ENCODE results near the gene AHNAK2.
"Not testable (repeated sequence)": the region's sequence is repeated elsewhere in the genome, so short reads cannot be mapped to it uniquely, and the experiment has no call there.

AHNAK2 gene

DNA sequence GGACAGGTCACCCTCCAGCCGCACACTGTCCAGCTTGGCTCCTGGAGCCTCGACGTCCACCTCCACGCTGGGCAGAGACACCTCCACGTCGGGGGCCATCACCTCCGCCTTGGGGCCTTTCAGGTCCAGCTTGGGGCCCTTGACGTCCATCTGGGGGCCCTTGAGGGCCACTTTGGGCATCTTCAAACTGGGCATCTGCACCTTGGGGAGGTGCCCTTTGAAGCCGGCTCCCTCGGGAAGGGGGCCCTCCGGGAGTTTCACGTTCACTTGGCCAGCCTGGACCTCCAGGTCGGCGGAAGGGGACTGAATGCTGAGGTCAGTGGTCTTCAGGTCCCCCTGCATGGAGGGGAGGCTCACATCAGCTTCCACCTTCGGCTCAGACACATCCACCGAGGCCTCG, 28.2 kb downstream of the AHNAK2 start:
- DNase-seq, result no peak

- not testable (repeated sequence) for DNase-seq
Observed at GRCh38 chr14:104949406-104949955, 28.7 kb downstream of the AHNAK2 start.

GRCh38 chr14:104948736-104949031, 29.5 kb downstream of the AHNAK2 start:
- no peak for DNase-seq

GRCh38 chr14:104947881-104948735, 30.1 kb downstream of the AHNAK2 start:
- not testable (repeated sequence) for DNase-seq

GRCh38 chr14:104947201-104947600, 31.0 kb downstream of the AHNAK2 start:
- DNase-seq, result not testable (repeated sequence)

DNA sequence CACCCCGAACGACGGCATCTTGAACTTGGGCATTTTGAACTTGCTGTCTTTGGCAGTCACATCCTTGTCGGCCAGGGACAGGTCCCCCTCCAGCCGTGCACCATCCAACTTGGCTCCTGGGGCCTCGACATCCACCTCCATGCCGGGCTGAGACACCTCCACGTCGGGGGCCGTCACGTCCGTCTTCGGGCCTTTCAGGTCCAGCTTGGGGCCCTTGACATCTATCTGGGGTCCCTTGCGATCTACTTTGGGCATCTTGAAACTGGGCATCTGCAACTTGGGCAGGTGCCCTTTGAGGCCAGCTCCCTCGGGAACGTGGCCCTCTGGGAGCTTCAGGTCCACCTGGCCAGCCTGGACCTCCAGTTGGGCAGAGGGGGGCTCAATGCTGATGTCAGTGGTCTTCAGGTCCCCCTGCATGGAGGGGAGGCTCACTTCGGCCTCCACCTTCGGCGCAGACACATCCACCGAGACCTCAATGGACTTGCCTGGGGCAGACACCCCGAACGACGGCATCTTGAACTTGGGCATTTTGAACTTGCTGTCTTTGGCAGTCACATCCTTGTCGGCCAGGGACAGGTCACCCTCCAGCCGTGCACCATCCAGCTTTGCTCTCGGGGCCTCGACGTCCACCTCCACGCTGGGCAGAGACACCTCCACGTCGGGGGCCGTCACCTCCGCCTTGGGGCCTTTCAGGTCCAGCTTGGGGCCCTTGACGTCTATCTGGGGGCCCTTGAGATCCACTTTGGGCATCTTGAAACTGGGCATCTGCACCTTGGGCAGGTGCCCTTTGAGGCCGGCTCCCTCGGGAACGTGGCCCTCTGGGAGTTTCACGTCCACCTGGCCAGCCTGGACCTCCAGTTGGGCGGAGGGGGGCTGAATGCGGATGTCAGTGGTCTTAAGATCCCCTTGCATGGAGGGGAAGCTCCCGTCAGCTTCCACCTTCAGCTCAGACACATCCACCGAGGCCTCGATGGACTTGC, 31.9 kb downstream of the AHNAK2 start:
- not testable (repeated sequence) for DNase-seq

DNA sequence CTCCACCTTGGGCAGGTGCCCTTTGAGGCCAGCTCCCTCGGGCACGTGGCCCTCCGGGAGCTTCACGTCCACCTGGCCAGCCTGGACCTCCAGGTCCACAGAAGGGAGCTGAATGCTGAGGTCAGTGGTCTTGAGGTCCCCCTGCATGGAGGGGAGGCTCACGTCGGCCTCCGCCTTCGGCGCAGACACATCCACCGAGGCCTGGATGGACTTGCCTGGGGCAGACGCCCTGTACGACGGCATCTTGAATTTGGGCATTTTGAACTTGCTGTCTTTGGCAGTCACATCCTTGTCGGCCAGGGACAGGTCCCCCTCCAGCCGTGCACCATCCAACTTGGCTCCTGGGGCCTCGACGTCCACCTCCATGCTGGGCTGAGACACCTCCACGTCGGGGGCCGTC, 32.9 kb downstream of the AHNAK2 start:
- DNase-seq, result not testable (repeated sequence)

DNA sequence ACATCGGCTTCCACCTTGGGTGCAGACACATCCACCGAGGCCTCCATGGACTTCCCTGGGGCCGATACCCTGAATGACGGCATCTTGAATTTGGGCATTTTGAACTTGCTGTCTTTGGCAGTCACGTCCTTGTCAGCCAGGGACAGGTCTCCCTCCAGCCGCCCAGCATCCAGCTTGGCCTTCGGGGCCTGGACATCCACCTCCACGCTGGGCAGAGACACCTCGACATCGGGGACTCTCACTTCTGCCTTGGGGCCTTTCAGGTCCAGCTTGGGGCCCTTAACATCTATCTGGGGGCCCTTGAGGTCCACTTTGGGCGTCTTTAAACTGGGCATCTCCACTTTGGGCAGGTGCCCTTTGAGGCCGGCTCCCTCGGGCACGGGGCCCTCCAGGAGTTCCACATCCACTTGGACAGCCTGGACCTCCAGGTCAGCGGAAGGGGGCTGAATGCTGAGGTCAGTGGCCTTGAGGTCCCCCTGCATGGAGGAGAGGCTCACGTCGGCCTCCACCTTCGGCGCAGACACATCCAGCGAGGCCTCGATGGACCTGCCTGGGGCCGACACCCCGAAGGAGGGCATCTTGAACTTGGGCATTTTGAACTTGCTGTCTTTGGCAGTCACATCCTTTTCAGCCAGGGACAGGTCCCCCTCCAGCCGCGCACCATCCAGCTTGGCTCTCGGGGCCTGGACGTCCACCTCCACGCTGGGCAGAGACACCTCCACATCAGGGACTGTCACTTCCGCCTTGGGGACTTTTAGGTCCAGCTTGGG, 33.6 kb downstream of the AHNAK2 start:
- not testable (repeated sequence) for DNase-seq

- not testable (repeated sequence) for DNase-seq
Observed at GRCh38 chr14:104944016-104944308, 34.2 kb downstream of the AHNAK2 start.

DNA sequence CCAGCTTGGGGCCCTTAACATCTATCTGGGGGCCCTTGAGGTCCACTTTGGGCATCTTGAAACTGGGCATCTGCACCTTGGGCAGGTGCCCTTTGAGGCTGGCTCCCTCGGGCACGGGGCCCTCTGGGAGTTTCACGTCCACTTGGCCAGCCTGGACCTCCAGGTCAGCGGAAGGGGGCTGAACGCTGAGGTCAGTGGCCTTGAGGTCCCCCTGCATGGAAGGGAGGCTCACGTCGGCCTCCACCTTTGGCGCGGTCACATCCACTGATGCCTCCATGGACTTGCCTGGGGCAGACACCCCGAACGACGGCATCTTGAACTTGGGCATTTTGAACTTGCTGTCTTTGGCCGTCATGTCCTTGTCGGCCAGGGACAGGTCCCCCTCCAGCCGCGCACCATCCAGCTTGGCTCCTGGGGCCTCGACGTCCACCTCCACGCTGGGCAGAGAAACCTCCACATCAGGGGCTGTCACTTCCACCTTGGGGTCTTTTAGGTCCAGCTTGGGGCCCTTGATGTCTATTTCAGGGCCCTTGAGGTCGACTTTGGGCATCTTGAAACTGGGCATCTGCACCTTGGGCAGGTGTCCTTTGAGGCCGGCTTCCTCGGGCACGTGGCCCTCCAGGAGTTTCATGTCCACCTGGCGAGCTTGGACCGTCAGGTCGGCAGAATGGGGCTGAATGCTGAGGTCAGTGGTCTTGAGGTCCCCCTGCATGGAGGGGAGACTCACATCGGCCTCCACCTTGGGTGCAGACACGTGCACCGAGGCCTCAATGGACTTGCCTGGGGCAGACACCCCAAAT, 34.8 kb downstream of the AHNAK2 start:
- not testable (repeated sequence) for DNase-seq

DNA sequence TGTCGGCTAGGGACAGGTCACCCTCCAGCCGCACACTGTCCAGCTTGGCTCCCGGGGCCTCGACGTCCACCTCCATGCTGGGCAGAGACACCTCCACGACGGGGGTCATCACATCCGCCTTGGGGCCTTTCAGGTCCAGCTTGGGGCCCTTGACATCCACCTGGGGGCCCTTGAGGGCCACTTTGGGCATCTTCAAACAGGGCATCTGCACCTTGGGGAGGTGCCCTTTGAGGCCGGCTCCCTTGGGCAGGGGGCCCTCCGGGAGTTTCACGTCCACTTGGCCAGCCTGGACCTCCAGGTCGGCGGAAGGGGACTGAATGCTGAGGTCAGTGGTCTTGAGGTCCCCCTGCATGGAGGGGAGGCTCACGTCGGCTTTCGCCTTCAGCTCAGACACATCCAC, 35.6 kb downstream of the AHNAK2 start:
- DNase-seq, result no peak

DNA sequence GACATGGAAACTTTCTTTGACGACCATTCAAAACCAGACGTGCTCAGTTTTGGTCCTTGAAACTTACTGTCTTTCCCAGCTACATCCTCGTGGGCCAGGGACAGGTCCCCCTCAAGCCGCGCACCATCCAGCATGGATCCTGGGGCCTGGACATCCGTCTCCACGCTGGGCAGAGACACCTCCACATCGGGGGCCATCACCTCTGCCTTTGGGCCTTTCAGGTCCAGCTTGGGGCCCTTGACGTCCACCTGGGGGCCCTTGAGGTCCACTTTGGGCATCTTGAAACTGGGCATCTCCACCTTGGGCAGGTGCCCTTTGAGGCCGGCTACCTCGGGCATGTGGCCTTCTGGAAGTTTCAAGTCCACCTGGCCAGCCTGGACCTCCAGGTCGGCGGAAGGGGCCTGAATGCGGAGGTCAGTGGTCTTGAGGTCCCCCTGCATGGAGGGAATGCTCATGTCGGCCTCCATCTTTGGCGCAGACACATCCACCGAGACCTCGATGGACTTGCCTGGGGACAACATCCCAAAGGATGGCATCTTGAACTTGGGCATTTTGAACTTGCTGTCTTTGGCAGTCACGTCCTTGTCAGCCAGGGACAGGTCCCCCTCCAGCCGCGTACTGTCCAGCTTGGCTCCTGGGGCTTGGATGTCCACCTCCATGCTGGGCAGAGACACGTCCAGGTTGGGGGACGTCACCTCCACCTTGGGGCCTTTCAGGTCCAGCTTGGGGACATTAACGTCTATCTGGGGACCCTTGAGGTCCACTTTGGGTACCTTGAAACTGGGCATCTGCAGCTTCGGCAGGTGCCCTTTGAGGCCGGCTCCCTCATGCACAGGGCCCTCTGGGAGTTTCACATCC, 36.4 kb downstream of the AHNAK2 start:
- no peak for DNase-seq

DNA sequence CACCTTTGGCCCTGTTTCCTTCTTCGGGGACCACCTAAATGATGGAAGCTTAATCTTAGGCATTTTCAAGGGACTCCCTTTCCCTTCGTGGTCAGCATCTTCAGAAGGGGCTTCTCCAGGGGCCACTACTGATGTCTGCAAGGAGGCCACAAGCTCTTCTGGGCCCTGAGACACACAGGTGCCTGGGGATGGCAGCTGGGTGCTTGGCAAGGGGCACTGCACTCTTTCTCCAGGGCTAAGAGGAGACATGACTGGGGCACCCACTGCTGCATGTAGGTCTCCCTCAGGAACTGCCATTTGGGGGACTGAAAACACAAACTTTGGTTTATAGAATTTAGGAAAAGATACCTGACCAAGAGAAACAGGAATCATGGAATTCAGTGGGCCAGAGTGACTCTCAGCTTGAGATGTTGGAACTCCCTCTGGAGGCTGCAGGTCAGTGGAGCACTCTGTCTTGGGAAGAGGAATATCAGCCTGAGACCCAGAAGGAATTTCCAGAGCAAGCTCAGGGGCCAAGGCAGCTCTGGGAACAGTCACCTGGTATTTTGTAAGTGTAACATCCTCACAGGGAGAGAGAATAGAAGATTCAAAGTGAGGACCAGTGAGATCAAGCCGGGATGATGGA, 37.5 kb downstream of the AHNAK2 start:
- DNase-seq, result no peak

GRCh38 chr14:104939666-104940410, 38.3 kb downstream of the AHNAK2 start:
- no peak for DNase-seq

- DNase-seq, result no peak
Observed at GRCh38 chr14:104938960-104939359, 39.2 kb downstream of the AHNAK2 start.

GRCh38 chr14:104938436-104938835, 39.7 kb downstream of the AHNAK2 start:
- DNase-seq, result no peak

DNA sequence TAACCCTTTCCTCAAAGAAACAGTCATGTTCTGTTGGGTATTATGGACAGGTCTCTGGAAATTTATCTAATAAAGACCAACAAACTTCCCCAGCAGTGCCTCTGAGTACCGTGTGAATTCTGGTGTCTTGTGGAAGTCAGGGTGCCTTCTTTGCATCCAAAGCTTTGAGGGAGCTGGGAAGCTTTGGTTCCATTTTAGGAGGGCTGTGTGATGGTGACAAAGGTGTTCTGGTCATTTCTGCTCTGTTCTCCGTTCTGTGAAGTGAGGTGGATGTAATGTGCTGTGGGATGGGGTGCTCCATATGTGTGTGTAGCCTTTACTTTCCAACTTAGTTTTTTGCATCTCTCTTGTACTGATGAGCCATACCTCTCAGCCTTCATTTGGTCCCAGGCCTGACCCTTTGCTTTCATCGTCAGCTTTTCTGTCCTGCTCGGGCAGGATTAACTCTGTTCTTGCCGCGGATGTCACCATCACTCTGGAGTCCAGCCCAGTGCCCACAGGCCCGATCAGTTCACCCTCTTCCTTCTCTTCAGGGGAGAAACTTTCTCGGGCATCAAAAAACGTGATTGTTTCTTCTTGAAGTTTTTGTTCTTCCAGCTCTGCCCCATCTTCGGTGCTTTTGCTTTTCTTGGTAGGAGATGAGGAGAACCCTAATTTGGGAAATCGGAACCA, 40.3 kb downstream of the AHNAK2 start:
- no peak for DNase-seq

GRCh38 chr14:104937161-104937560, 41.0 kb downstream of the AHNAK2 start:
- DNase-seq, result no peak
